PC-3 (cell line): Measurements from ENCODE around the gene ITM2C. TPM values are rescaled to one million over a fixed set of nuclear protein-coding genes. Genes with fewer than 3 reads are reported as not detected.

Experiments
- ATAC-seq: fragments of 200-7000 bp; cut with Tn5 transposase; 2 replicates; pipeline ENCODE4 v1.9.1; 2020; ENCODE audit warnings: mild to moderate bottlenecking, moderate library complexity
- BruUV-seq: library from RNA; stranded (reverse); fragments of 400-500 nt; replicated peaks from 2 replicates; lab custom pipeline; 2021; lab: Mats Ljungman, UMichigan
- CTCF ChIA-PET: fragments of 300-600 bp; sonication (Branson Sonifier 250); formaldehyde crosslinking; loops from one replicate; lab custom pipeline; 2022; ENCODE audit warnings: antibody characterized with exemption; lab: Charles Lee
- POLR2A ChIA-PET: fragments of 300-600 bp; sonication (Branson Sonifier 250); formaldehyde crosslinking; loops from one replicate; lab custom pipeline; 2022; ENCODE audit warnings: antibody characterized with exemption; ENCODE audit not compliant: unreplicated experiment; lab: Charles Lee
- DNase-seq: peaks from one replicate; pipeline ENCODE4 v3.0.0-alpha.2; 2015
- H2AFZ ChIP-seq: fragments of 300-600 bp; sonication (generic); 2 replicates; pipeline ENCODE4 v1.6.0; 2016; ENCODE audit warnings: antibody characterized with exemption, low read length
- H3F3A ChIP-seq: fragments of 300-600 bp; sonication (generic); one replicate; pipeline ENCODE4 v1.6.0; 2017; ENCODE audit warnings: antibody characterized with exemption, low read length, control low read depth, mild to moderate bottlenecking; ENCODE audit not compliant: unreplicated experiment
- H3K27ac ChIP-seq: fragments of 300-600 bp; sonication (generic); 2 replicates; pipeline ENCODE4 v1.5.1; 2016; ENCODE audit warnings: mild to moderate bottlenecking, low read length
- H3K27me3 ChIP-seq: fragments of 300-600 bp; sonication (generic); 2 replicates; pipeline ENCODE4 v1.6.1; 2016; ENCODE audit warnings: low read length, mixed read lengths
- H3K36me3 ChIP-seq: fragments of 300-600 bp; sonication (generic); 2 replicates; pipeline ENCODE4 v1.6.1; 2016; ENCODE audit warnings: low read depth, mixed run types, low read length, mixed read lengths
- H3K4me1 ChIP-seq: fragments of 300-600 bp; sonication (generic); 2 replicates; pipeline ENCODE4 v1.5.1; 2016; ENCODE audit warnings: low read length; ENCODE audit not compliant: insufficient read depth
- H3K4me2 ChIP-seq: fragments of 300-600 bp; sonication (generic); 2 replicates; pipeline ENCODE4 v1.6.0; 2016; ENCODE audit warnings: low read length
- H3K4me3 ChIP-seq: fragments of 300-600 bp; sonication (generic); 2 replicates; pipeline ENCODE4 v1.5.1; 2016; ENCODE audit warnings: mild to moderate bottlenecking, low read length, mixed read lengths
- H3K79me2 ChIP-seq: fragments of 300-600 bp; sonication (generic); 2 replicates; pipeline ENCODE4 v1.6.1; 2017; ENCODE audit warnings: low read length, mixed read lengths
- H3K9ac ChIP-seq: fragments of 300-600 bp; sonication (generic); 2 replicates; pipeline ENCODE4 v1.6.0; 2016; ENCODE audit warnings: mild to moderate bottlenecking, low read length
- H3K9me2 ChIP-seq: fragments of 300-600 bp; sonication (generic); replicated peaks from 2 replicates; pipeline ENCODE4 v1.6.1; 2016; ENCODE audit warnings: mixed run types, low read length, mixed read lengths
- H3K9me3 ChIP-seq: fragments of 300-600 bp; sonication (generic); 2 replicates; pipeline ENCODE4 v1.6.1; 2016; ENCODE audit warnings: low read length, mixed read lengths
- H4K20me1 ChIP-seq: fragments of 300-600 bp; sonication (generic); 2 replicates; pipeline ENCODE4 v1.6.1; 2016; ENCODE audit warnings: low read length, mixed read lengths
- CTCF ChIP-seq: fragments of 300-600 bp; sonication (generic); conservative IDR thresholded peaks from 2 replicates; pipeline ENCODE4 v1.5.1; 2017; ENCODE audit warnings: antibody characterized with exemption, low read depth, mild to moderate bottlenecking, low read length
- EZH2 ChIP-seq: fragments of 300-600 bp; sonication (generic); IDR thresholded peaks from one replicate; pipeline ENCODE4 v1.6.1; 2017; ENCODE audit warnings: antibody characterized with exemption, mild to moderate bottlenecking, low read length; ENCODE audit not compliant: unreplicated experiment
- EZH2phosphoT487 ChIP-seq: fragments of 300-600 bp; sonication (generic); IDR thresholded peaks from 2 replicates; pipeline ENCODE4 v1.6.1; 2018; ENCODE audit warnings: mild to moderate bottlenecking, antibody characterized with exemption, low read length, borderline replicate concordance
- intact Hi-C: fragments of 100-400 bp; cut with micrococcal nuclease; formaldehyde crosslinking; loops from 2 replicates; pipeline ENCODE4 v1.9.0; 2023
- total RNA-seq: library from RNA; depleted of rRNA; stranded (reverse); fragments of >200 nt; gene quantifications from 2 replicates; pipeline ENCODE4 v1.2.3, GENCODE V29; 2014

Gene ITM2C
- total RNA-seq, 1 experiment from 2014 or later, result 111 TPM

DNA sequence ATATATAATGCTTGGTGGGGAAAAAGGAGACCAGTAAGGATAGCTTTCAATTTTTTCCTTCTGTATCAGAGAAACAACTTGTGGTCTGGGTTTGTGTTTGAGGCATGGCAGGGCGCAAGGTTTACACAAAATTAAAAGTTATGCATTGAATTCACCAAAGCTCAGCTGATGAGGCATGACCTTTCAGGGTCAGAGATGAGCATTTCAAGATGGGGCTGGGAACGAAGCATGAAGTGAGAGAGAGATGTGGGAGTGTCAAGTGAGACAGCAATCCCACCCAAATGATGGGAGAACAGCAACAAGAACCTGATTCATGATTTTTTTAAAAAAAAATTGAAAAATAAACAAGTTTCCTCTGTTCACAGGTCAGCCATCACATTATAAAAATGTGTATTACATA, 55.4 kb downstream of the ITM2C start:
- ATAC-seq, result no peak
- peaks cover 20% of the 10 kb centered on the region for H3K27me3 ChIP-seq
- BruUV-seq, result no TSS peak

GRCh38 chr2:230921806-230922595, 57.3 kb downstream of the ITM2C start:
- no peak overlapping the region for H3K4me2 ChIP-seq
- TF ChIP-seq EZH2 (no peak), CTCF (no peak), EZH2phosphoT487 (no peak)
- no peaks in the 10 kb centered on the region for H4K20me1 ChIP-seq
- H3K9ac ChIP-seq, result no peak overlapping the region
- H3K9me3 ChIP-seq, result no peaks in the 10 kb centered on the region
- no peak overlapping the region for H3K4me3 ChIP-seq
- no peak for DNase-seq
- ATAC-seq, result no peak
- H3F3A ChIP-seq, result no peaks in the 10 kb centered on the region
- intact Hi-C loops, result no loop called here
- ChIA-PET CTCF (no interaction called here), POLR2A (no interaction called here)
- no peaks in the 10 kb centered on the region for H3K36me3 ChIP-seq
- H3K4me1 ChIP-seq, result no peaks in the 10 kb centered on the region
- H2AFZ ChIP-seq, result no peak overlapping the region
- H3K27me3 ChIP-seq, result peaks cover 20% of the 10 kb centered on the region
- BruUV-seq, result no TSS peak
- no peaks in the 10 kb centered on the region for H3K79me2 ChIP-seq
- no peaks in the 10 kb centered on the region for H3K9me2 ChIP-seq
- no peak overlapping the region for H3K27ac ChIP-seq

More for the DNA sequence above, 55.4 kb downstream of the ITM2C start:
- CTCF ChIA-PET, result no interaction called here
- no peak overlapping the region for H3K4me3 ChIP-seq
- H3K79me2 ChIP-seq, result no peaks in the 10 kb centered on the region
- intact Hi-C loops, result no loop called here
- DNase-seq, result no peak
- H3F3A ChIP-seq, result no peaks in the 10 kb centered on the region
- no peak overlapping the region for H3K4me2 ChIP-seq
- H3K36me3 ChIP-seq, result no peaks in the 10 kb centered on the region
- H3K27ac ChIP-seq, result no peak overlapping the region
- H3K9ac ChIP-seq, result no peak overlapping the region
- no peaks in the 10 kb centered on the region for H3K9me2 ChIP-seq
- POLR2A ChIA-PET, result no interaction called here
- H3K9me3 ChIP-seq, result no peaks in the 10 kb centered on the region
- TF ChIP-seq EZH2 (no peak), CTCF (no peak), EZH2phosphoT487 (no peak)
- no peaks in the 10 kb centered on the region for H3K4me1 ChIP-seq
- no peaks in the 10 kb centered on the region for H4K20me1 ChIP-seq
- no peak overlapping the region for H2AFZ ChIP-seq
